Liver (tissue), 9 donors: ENCODE results near the gene HEMGN. TPM values are rescaled to one million over a fixed set of nuclear protein-coding genes. Genes with fewer than 3 reads are reported as not detected.

ENCODE experiments used
- DNase-seq: peaks from one replicate; pipeline ENCODE4 v3.0.0-alpha.2; 2017; ENCODE audit warnings: low spot score
- H3K27ac ChIP-seq, 2 donors: one replicate each; pipeline ENCODE4 v1.7.0; 2013; ENCODE audit warnings: inconsistent platforms in 2 of 2, low read length in 2 of 2, control low read depth in 1 of 2, low read depth in 1 of 2, mild to moderate bottlenecking in 1 of 2
- H3K27me3 ChIP-seq, 4 donors: one replicate each; pipeline versions ENCODE4 v1.6.1 to v1.7.0; 2013; ENCODE audit warnings: low read length in 3 of 4, inconsistent platforms in 1 of 4, mild to moderate bottlenecking in 1 of 4, moderate library complexity in 1 of 4; ENCODE audit not compliant: control insufficient read depth in 4 of 4, insufficient read depth in 4 of 4
- H3K36me3 ChIP-seq, 4 donors: one replicate each; pipeline versions ENCODE4 v1.6.1 to v1.7.0; 2013; ENCODE audit warnings: low read length in 3 of 4, mild to moderate bottlenecking in 3 of 4, low read depth in 1 of 4, moderate library complexity in 1 of 4; ENCODE audit not compliant: control insufficient read depth in 4 of 4, insufficient read depth in 3 of 4
- H3K4me1 ChIP-seq, 4 donors: one replicate each; pipeline versions ENCODE4 v1.6.1 to v1.7.0; 2013; ENCODE audit warnings: low read length in 3 of 4, mild to moderate bottlenecking in 3 of 4, moderate library complexity in 1 of 4; ENCODE audit not compliant: control insufficient read depth in 4 of 4, insufficient read depth in 4 of 4
- H3K4me3 ChIP-seq, 3 donors: one replicate each; pipeline versions ENCODE4 v1.6.1 to v1.7.0; 2013; ENCODE audit warnings: low read length in 3 of 3, control low read depth in 1 of 3, low read depth in 1 of 3, mild to moderate bottlenecking in 1 of 3
- H3K9ac ChIP-seq, 2 donors: one replicate each; pipeline ENCODE4 v1.7.0; 2013; ENCODE audit warnings: low read length in 2 of 2, mild to moderate bottlenecking in 2 of 2, moderate library complexity in 2 of 2, control low read depth in 1 of 2, low read depth in 1 of 2
- H3K9me3 ChIP-seq, 4 donors: one replicate each; pipeline versions ENCODE4 v1.6.1 to v1.7.0; 2013; ENCODE audit warnings: low read length in 3 of 4; ENCODE audit not compliant: control insufficient read depth in 4 of 4
- EGR1 ChIP-seq, 2 donors: IDR thresholded peaks; 2 replicates each; pipeline ENCODE4 v1.6.1; 2016 to 2018; ENCODE audit warnings: antibody characterized with exemption in 2 of 2, low read depth in 2 of 2
- FOXA1 ChIP-seq: IDR thresholded peaks from 2 replicates; pipeline ENCODE4 v1.6.1; 2016; ENCODE audit warnings: antibody characterized with exemption
- FOXA2 ChIP-seq: IDR thresholded peaks from 2 replicates; pipeline ENCODE4 v1.6.1; 2016; ENCODE audit warnings: antibody characterized with exemption
- GABPA ChIP-seq, 2 donors: IDR thresholded peaks in 1 of 2; conservative IDR thresholded peaks in 1 of 2; 2 replicates each; pipeline ENCODE4 v1.6.1; 2016; ENCODE audit warnings: antibody characterized with exemption in 2 of 2, mild to moderate bottlenecking in 1 of 2, moderate library complexity in 1 of 2
- HNF4A ChIP-seq, 2 donors: conservative IDR thresholded peaks; 2 replicates each; pipeline ENCODE4 v1.6.1; 2016; ENCODE audit warnings: antibody characterized with exemption in 2 of 2, mild to moderate bottlenecking in 2 of 2
- HNF4G ChIP-seq: IDR thresholded peaks from 2 replicates; pipeline ENCODE4 v1.6.1; 2016; ENCODE audit warnings: antibody characterized with exemption
- JUND ChIP-seq, 2 donors: IDR thresholded peaks; 2 replicates each; pipeline ENCODE4 v1.6.1; 2016; ENCODE audit warnings: antibody characterized with exemption in 2 of 2
- NR2F2 ChIP-seq: IDR thresholded peaks from 2 replicates; pipeline ENCODE4 v1.6.1; 2016; ENCODE audit warnings: antibody characterized with exemption
- RXRA ChIP-seq, 2 donors: IDR thresholded peaks; 2 replicates each; pipeline ENCODE4 v1.6.1; 2017 to 2018; ENCODE audit warnings: antibody characterized with exemption in 2 of 2, mild to moderate bottlenecking in 1 of 2
- SP1 ChIP-seq: IDR thresholded peaks from 2 replicates; pipeline ENCODE4 v1.6.1; 2018; ENCODE audit warnings: antibody characterized with exemption, mild to moderate bottlenecking
- TAF1 ChIP-seq: conservative IDR thresholded peaks from 2 replicates; pipeline ENCODE4 v1.6.1; 2016; ENCODE audit warnings: antibody characterized with exemption, mild to moderate bottlenecking
- YY1 ChIP-seq: IDR thresholded peaks from 2 replicates; pipeline ENCODE4 v1.6.1; 2016; ENCODE audit warnings: antibody characterized with exemption, mild to moderate bottlenecking
- WGBS: extraction: QIAGEN DNeasy Blood & Tissue Kit; methylation state at CpG from one replicate; pipeline ENCODE4 v1.1.7; 2013; 5-methylcytosine and 5-hydroxymethylcytosine counted together
- polyA plus RNA-seq, 2 donors: library from polyadenylated mRNA; stranded (reverse) in 1 of 2; unstranded in 1 of 2; fragments of 200-250 nt in 1 of 2; fragments of >200 nt in 1 of 2; fragmentation: Nextera tagmentation in 1 of 2; extraction: Ambion mirVana in 1 of 2; gene quantifications; one replicate each; pipeline versions ENCODE4 v1.2.1 to v1.2.3, GENCODE V29; 2013 to 2015
- total RNA-seq, 2 donors: library from RNA; depleted of rRNA; stranded (reverse); fragments of >200 nt; gene quantifications; one replicate each; pipeline ENCODE4 v1.2.3, GENCODE V29; 2014
- TF ChIP-seq, protein P1 (sequence below): fragments of 150-350 bp; IDR thresholded peaks from 2 replicates; pipeline ENCODE4 v1.5.1; 2017; ENCODE audit warnings: improper control_type of control experiment, low read depth, low read length; ENCODE audit not compliant: missing input control
- TF ChIP-seq, protein P2 (sequence below): IDR thresholded peaks from 2 replicates; pipeline ENCODE4 v1.6.1; 2016; ENCODE audit warnings: antibody characterized with exemption
- TF ChIP-seq, protein P3 (sequence below): IDR thresholded peaks from 2 replicates; pipeline ENCODE4 v1.6.1; 2016; ENCODE audit warnings: antibody characterized with exemption
- TF ChIP-seq, protein P4 (sequence below): IDR thresholded peaks from 2 replicates; pipeline ENCODE4 v1.6.1; 2016; ENCODE audit warnings: antibody characterized with exemption
- TF ChIP-seq, protein P5 (sequence below): IDR thresholded peaks from 2 replicates; pipeline ENCODE4 v1.6.1; 2016; ENCODE audit warnings: antibody characterized with exemption, mild to moderate bottlenecking
- donor health status: healthy.
- donor health status: healthy.
- donor health status: healthy.
- donor health status: healthy.
- donor health status: healthy.

The HEMGN gene
- total and polyA plus RNA-seq, 4 donors, result 0.06 to 218 (median 0.08) TPM; not detected in 1

DNA sequence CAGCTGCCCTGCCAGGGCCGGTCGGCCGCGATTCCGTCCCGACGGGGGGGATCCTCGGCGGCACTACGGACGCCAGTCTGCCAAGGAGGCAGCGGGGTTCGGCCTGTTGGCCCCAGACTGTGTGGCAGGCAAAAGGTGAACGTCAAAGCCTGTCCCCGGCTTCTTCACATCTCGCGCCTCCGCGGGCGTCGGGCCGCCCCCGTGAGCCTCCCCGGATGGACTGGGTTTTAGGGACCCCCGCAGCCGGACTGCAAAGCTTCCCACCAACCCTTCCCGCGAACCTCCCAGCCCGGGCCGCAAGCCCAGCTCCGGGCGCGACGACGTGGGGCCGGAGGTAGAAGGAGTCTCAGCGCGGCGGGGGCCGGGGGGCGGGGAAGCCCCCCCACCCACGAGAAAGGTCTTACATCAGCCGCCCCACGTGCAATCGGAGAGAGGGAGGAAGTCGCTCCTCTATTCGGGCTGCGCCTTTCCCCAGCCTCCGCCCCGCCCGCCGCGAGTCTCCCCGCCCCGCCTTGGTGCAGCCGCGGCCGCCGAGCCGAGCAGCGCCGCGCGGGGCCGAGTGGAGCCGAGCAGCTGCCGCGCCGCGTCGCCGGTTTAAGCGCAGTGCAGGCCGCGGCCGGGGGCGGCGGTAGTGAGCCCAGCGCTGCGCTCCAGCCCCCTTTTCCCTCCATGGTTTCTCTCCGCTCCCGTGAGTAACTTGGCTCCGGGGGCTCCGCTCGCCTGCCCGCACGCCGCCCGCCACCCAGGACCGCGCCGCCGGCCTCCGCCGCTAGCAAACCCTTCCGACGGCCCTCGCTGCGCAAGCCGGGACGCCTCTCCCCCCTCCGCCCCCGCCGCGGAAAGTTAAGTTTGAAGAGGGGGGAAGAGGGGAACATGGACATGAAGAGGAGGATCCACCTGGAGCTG is 45.0 kb upstream of the HEMGN start, which contains the start of gene ANP32B:
Gene ANP32B (plus strand): TSS at position 659 of the 906 bp plus-strand sequence. CDS start 215 bp downstream, at position 874.
- peaks cover 0 to 15% (median 3%) of the 10 kb centered on the region in 4 donors for H3K4me1 ChIP-seq
- H3K9ac ChIP-seq, result peak within 1 kb of the TSS; percentile 79 to 86
- peak; percentile 93 for DNase-seq
- peak within 1 kb of the TSS; percentile 97 to 98 for H3K27ac ChIP-seq
- TF ChIP-seq YY1 (peak; percentile 46), EGR1 (IDR thresholded peaks at IDR 0.05; ENCODE audit: low read depth in 2 of 2) (peak in 1 of 2 donors; percentile 13), SP1 (no peak), TAF1 (no peak), HNF4A (conservative IDR thresholded peaks at IDR 0.05) (no peak)
- TF ChIP-seq, protein P1, sequence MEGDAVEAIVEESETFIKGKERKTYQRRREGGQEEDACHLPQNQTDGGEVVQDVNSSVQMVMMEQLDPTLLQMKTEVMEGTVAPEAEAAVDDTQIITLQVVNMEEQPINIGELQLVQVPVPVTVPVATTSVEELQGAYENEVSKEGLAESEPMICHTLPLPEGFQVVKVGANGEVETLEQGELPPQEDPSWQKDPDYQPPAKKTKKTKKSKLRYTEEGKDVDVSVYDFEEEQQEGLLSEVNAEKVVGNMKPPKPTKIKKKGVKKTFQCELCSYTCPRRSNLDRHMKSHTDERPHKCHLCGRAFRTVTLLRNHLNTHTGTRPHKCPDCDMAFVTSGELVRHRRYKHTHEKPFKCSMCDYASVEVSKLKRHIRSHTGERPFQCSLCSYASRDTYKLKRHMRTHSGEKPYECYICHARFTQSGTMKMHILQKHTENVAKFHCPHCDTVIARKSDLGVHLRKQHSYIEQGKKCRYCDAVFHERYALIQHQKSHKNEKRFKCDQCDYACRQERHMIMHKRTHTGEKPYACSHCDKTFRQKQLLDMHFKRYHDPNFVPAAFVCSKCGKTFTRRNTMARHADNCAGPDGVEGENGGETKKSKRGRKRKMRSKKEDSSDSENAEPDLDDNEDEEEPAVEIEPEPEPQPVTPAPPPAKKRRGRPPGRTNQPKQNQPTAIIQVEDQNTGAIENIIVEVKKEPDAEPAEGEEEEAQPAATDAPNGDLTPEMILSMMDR, result peak; percentile 90
- TF ChIP-seq, protein P2, sequence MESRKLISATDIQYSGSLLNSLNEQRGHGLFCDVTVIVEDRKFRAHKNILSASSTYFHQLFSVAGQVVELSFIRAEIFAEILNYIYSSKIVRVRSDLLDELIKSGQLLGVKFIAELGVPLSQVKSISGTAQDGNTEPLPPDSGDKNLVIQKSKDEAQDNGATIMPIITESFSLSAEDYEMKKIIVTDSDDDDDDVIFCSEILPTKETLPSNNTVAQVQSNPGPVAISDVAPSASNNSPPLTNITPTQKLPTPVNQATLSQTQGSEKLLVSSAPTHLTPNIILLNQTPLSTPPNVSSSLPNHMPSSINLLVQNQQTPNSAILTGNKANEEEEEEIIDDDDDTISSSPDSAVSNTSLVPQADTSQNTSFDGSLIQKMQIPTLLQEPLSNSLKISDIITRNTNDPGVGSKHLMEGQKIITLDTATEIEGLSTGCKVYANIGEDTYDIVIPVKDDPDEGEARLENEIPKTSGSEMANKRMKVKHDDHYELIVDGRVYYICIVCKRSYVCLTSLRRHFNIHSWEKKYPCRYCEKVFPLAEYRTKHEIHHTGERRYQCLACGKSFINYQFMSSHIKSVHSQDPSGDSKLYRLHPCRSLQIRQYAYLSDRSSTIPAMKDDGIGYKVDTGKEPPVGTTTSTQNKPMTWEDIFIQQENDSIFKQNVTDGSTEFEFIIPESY, result no peak
- TF ChIP-seq, protein P3, sequence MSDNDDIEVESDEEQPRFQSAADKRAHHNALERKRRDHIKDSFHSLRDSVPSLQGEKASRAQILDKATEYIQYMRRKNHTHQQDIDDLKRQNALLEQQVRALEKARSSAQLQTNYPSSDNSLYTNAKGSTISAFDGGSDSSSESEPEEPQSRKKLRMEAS, result peak; percentile 44
- peaks cover 0 to 2% (median 0%) of the 10 kb centered on the region in 4 donors for H3K36me3 ChIP-seq
- 1% methylated on average over 105 of the region's 105 CpGs for WGBS
- no peaks in the 10 kb centered on the region for H3K9me3 ChIP-seq
- no peaks in the 10 kb centered on the region for H3K27me3 ChIP-seq
- H3K4me3 ChIP-seq, result peak within 1 kb of the TSS; percentile 80 to 100 (median 88)

DNA sequence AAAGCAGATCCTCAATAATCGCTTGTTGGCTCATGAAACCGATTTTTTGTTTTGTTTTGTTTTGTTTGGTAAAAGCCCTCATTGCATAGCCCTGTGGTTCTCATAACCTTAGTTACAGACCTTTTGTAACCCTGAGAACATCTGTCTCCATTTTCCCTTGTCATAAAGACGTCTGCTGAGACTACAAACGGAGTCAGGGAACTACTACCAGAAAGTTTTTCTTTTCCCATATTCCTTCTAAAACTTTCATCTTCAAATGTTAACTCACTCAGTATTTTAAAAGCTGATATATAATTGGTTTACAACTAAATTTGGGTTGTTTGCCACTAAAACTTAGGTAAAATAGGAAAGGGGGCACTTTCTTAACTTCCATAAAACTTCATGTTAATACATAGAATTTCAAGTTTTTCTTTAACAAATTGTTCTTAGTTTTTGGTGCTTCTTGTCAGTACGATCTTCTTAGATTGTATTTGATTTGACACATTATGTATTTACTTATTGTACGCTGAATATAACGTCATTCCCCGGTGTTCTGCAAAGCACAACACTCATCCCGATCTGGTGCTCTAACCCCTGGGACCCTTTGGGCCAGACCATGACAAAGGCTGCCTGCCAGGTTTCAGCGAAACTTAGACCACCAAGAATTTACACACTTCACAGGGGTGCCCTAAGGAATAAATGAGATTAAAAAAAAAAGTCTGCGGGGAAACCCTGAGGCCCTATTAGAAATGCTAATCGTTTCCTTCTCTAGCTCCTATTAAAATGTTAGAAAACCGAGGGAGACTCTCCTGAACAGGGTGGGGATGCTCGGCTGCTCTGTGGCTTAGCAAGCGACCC is 44.1 kb upstream of the HEMGN start:
- Histone ChIP-seq H3K4me3 (peak overlapping the region; percentile 60 to 100 (median 70)), H3K27ac (no peak overlapping the region), H3K9me3 (no peaks in the 10 kb centered on the region), H3K9ac (peak overlapping the region; percentile 58 to 83), H3K36me3 (peaks cover 0 to 2% (median 0%) of the 10 kb centered on the region in 4 donors), H3K27me3 (no peaks in the 10 kb centered on the region), H3K4me1 (peaks cover 0 to 12% (median 3%) of the 10 kb centered on the region in 4 donors)
- WGBS, result 62% methylated on average over 15 of the region's 15 CpGs
- no peak for DNase-seq
- TF ChIP-seq NR2F2 (no peak), YY1 (no peak), GABPA (IDR thresholded peaks at IDR 0.05 in 1 of 2, conservative IDR thresholded peaks at IDR 0.05 in 1 of 2) (no peak), SP1 (no peak), HNF4A (conservative IDR thresholded peaks at IDR 0.05) (no peak), JUND (IDR thresholded peaks at IDR 0.05) (no peak), FOXA2 (no peak), EGR1 (IDR thresholded peaks at IDR 0.05; ENCODE audit: low read depth in 2 of 2) (no peak), TAF1 (no peak), FOXA1 (no peak), HNF4G (no peak), RXRA (IDR thresholded peaks at IDR 0.05) (no peak)
- TF ChIP-seq, protein P1, result no peak
- TF ChIP-seq, protein P4, sequence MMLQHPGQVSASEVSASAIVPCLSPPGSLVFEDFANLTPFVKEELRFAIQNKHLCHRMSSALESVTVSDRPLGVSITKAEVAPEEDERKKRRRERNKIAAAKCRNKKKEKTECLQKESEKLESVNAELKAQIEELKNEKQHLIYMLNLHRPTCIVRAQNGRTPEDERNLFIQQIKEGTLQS, result no peak
- TF ChIP-seq, protein P5, sequence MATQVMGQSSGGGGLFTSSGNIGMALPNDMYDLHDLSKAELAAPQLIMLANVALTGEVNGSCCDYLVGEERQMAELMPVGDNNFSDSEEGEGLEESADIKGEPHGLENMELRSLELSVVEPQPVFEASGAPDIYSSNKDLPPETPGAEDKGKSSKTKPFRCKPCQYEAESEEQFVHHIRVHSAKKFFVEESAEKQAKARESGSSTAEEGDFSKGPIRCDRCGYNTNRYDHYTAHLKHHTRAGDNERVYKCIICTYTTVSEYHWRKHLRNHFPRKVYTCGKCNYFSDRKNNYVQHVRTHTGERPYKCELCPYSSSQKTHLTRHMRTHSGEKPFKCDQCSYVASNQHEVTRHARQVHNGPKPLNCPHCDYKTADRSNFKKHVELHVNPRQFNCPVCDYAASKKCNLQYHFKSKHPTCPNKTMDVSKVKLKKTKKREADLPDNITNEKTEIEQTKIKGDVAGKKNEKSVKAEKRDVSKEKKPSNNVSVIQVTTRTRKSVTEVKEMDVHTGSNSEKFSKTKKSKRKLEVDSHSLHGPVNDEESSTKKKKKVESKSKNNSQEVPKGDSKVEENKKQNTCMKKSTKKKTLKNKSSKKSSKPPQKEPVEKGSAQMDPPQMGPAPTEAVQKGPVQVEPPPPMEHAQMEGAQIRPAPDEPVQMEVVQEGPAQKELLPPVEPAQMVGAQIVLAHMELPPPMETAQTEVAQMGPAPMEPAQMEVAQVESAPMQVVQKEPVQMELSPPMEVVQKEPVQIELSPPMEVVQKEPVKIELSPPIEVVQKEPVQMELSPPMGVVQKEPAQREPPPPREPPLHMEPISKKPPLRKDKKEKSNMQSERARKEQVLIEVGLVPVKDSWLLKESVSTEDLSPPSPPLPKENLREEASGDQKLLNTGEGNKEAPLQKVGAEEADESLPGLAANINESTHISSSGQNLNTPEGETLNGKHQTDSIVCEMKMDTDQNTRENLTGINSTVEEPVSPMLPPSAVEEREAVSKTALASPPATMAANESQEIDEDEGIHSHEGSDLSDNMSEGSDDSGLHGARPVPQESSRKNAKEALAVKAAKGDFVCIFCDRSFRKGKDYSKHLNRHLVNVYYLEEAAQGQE, result no peak
- TF ChIP-seq, protein P3, result no peak
